OCI-LY1 (cell line): ENCODE results near the gene ZNF277.

Experiments
- H2AFZ ChIP-seq: fragments of 200-600 bp; sonication (generic), shearing (Covaris generic); 2 replicates; pipeline ENCODE4 v1.6.0; 2014; ENCODE audit warnings: antibody characterized with exemption, mild to moderate bottlenecking, low read length
- H3F3A ChIP-seq: fragments of 200-600 bp; sonication (generic), shearing (Covaris generic); 2 replicates; pipeline ENCODE4 v1.6.0; 2014; ENCODE audit warnings: mild to moderate bottlenecking, antibody characterized with exemption, low read length, moderate library complexity; ENCODE audit not compliant: insufficient read depth
- H3K27ac ChIP-seq: fragments of 200-600 bp; sonication (generic); 2 replicates; pipeline ENCODE4 v1.5.1; 2014; ENCODE audit warnings: low read length, mixed run types, mild to moderate bottlenecking, low read depth; ENCODE audit not compliant: poor library complexity, severe bottlenecking
- H3K27me3 ChIP-seq: fragments of 200-600 bp; sonication (generic); 2 replicates; pipeline ENCODE4 v1.6.0; 2014; ENCODE audit warnings: antibody characterized with exemption, mild to moderate bottlenecking, low read length, moderate library complexity; ENCODE audit not compliant: insufficient read depth
- H3K36me3 ChIP-seq: fragments of 200-600 bp; sonication (generic); 2 replicates; pipeline ENCODE4 v1.6.1; 2014; ENCODE audit warnings: mild to moderate bottlenecking, antibody characterized with exemption, low read length, moderate library complexity, mixed read lengths; ENCODE audit not compliant: insufficient read depth
- H3K4me1 ChIP-seq: fragments of 200-600 bp; sonication (generic); 2 replicates; pipeline ENCODE4 v1.5.1; 2014; ENCODE audit warnings: mild to moderate bottlenecking, low read length, moderate library complexity; ENCODE audit not compliant: insufficient read depth, severe bottlenecking
- H3K4me2 ChIP-seq: fragments of 200-600 bp; sonication (generic), shearing (Covaris generic); 2 replicates; pipeline ENCODE4 v1.6.1; 2014; ENCODE audit warnings: low read length
- H3K4me3 ChIP-seq: fragments of 200-600 bp; sonication (generic); 2 replicates; pipeline ENCODE4 v1.5.1; 2014; ENCODE audit warnings: low read length, low read depth, mild to moderate bottlenecking, mixed read lengths; ENCODE audit not compliant: poor library complexity, severe bottlenecking
- H3K79me2 ChIP-seq: fragments of 200-600 bp; shearing (Covaris generic); 2 replicates; pipeline ENCODE4 v1.6.1; 2016; ENCODE audit warnings: mixed run types, low read length, mixed read lengths; ENCODE audit not compliant: insufficient read depth
- H3K9ac ChIP-seq: fragments of 200-600 bp; sonication (generic), shearing (Covaris generic); 2 replicates; pipeline ENCODE4 v1.6.1; 2014; ENCODE audit warnings: mild to moderate bottlenecking, low read length, mixed read lengths
- H3K9me2 ChIP-seq: fragments of 200-600 bp; sonication (generic), shearing (Covaris generic); 2 replicates; pipeline ENCODE4 v1.6.1; 2014; ENCODE audit warnings: low read depth, mild to moderate bottlenecking, low read length, mixed read lengths
- H3K9me3 ChIP-seq: fragments of 200-600 bp; shearing (Covaris generic); 2 replicates; pipeline ENCODE4 v1.6.1; 2014; ENCODE audit warnings: low read length, mixed read lengths
- H4K20me1 ChIP-seq: fragments of 200-600 bp; sonication (generic), shearing (Covaris generic); 2 replicates; pipeline ENCODE4 v1.6.0; 2016; ENCODE audit warnings: mild to moderate bottlenecking, low read length; ENCODE audit not compliant: insufficient read depth
- EZH2 ChIP-seq: fragments of 200-600 bp; sonication (generic), shearing (Covaris generic); IDR thresholded peaks from 2 replicates; pipeline ENCODE4 v1.8.0; 2017; ENCODE audit warnings: borderline replicate concordance, mixed run types, mild to moderate bottlenecking, antibody characterized with exemption, low read length, moderate library complexity, mixed read lengths
- TF ChIP-seq, protein P1 (sequence below): fragments of 200-600 bp; sonication (generic), shearing (Covaris generic); IDR thresholded peaks from 2 replicates; pipeline ENCODE4 v1.5.1; 2017; ENCODE audit warnings: mild to moderate bottlenecking, antibody characterized with exemption, low read length, moderate library complexity, mixed read lengths

Gene ZNF277

DNA sequence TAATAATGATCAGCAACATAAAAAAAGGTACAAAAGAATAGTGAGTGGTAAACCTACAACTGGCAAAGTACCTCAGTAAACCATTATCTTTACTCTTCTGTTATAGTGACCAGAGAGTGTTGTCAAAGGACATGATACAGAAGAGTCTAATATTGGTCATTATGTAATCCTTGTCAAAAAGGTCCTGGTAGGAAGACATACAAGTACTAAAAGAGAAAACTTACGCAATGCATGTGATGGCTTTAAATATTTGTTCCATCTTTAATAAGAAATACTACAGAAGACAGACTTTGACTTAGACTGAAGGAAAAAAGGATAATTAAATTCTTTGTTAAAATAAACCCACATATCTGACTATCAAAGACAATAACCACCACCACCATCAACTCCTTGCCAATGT, 6.8 kb upstream of the ZNF277 start:
- H3K36me3 ChIP-seq, result no peaks in the 10 kb centered on the region
- no peak overlapping the region for H2AFZ ChIP-seq
- H3K9me2 ChIP-seq, result no peaks in the 10 kb centered on the region
- no peak overlapping the region for H3K9ac ChIP-seq
- no peak overlapping the region for H3K27ac ChIP-seq
- H3K4me1 ChIP-seq, result peaks cover 7% of the 10 kb centered on the region
- no peaks in the 10 kb centered on the region for H4K20me1 ChIP-seq
- no peaks in the 10 kb centered on the region for H3K79me2 ChIP-seq
- H3K4me2 ChIP-seq, result no peak overlapping the region
- no peaks in the 10 kb centered on the region for H3F3A ChIP-seq
- H3K4me3 ChIP-seq, result no peak overlapping the region
- H3K27me3 ChIP-seq, result no peaks in the 10 kb centered on the region
- no peaks in the 10 kb centered on the region for H3K9me3 ChIP-seq
- no peak for TF ChIP-seq EZH2
- TF ChIP-seq, protein P1, sequence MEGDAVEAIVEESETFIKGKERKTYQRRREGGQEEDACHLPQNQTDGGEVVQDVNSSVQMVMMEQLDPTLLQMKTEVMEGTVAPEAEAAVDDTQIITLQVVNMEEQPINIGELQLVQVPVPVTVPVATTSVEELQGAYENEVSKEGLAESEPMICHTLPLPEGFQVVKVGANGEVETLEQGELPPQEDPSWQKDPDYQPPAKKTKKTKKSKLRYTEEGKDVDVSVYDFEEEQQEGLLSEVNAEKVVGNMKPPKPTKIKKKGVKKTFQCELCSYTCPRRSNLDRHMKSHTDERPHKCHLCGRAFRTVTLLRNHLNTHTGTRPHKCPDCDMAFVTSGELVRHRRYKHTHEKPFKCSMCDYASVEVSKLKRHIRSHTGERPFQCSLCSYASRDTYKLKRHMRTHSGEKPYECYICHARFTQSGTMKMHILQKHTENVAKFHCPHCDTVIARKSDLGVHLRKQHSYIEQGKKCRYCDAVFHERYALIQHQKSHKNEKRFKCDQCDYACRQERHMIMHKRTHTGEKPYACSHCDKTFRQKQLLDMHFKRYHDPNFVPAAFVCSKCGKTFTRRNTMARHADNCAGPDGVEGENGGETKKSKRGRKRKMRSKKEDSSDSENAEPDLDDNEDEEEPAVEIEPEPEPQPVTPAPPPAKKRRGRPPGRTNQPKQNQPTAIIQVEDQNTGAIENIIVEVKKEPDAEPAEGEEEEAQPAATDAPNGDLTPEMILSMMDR, result no peak

DNA sequence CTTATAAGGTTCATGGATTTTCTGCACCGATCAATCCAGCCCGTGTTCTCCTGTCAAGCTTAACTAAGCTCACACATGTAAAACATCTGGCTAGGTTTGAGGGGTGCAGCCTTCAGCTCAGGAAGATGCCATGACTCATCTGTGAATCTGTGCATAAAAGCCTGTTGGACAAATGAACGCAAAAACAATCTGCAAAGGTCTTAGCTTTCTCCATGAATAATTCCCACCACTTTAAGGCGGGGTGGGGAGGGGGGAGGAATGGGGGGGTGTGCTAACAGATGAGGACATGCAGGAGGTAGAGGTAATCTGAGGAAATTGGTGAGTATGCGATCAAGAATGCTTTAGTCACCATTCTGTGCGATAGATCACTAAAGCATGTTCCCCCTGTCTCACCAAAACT, 5.1 kb upstream of the ZNF277 start:
- Histone ChIP-seq H3K27me3 (no peaks in the 10 kb centered on the region), H2AFZ (no peak overlapping the region), H3K4me1 (peaks cover 17% of the 10 kb centered on the region), H3K79me2 (no peaks in the 10 kb centered on the region), H3K9me2 (no peaks in the 10 kb centered on the region), H3K9ac (no peak overlapping the region), H3K27ac (no peak overlapping the region), H3K4me3 (no peak overlapping the region), H3K4me2 (no peak overlapping the region), H4K20me1 (no peaks in the 10 kb centered on the region), H3F3A (no peaks in the 10 kb centered on the region), H3K9me3 (no peaks in the 10 kb centered on the region), H3K36me3 (no peaks in the 10 kb centered on the region)
- TF ChIP-seq, protein P1, result no peak
- no peak for TF ChIP-seq EZH2

DNA sequence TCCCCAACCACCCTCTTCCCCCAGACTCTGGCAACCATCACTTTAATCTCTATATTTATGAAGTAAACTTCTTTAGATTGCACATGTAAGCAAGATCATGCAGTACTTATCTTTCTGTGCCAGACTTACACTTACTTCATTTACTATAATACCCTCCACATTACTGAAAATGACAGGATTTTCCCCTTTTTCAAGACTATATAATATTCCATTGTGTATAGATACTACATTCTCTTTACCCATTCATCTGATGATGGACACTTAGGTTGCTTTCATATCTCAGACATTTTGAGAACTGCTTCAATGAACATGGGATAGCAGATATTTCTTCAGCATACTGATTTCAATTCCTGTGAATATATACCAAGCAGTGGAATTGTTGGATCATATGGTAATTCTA, 4.7 kb upstream of the ZNF277 start:
- no peak for TF ChIP-seq EZH2
- TF ChIP-seq, protein P1, result no peak
- H3K9ac ChIP-seq, result no peak overlapping the region
- no peaks in the 10 kb centered on the region for H3K9me2 ChIP-seq
- no peaks in the 10 kb centered on the region for H4K20me1 ChIP-seq
- no peak overlapping the region for H2AFZ ChIP-seq
- H3K79me2 ChIP-seq, result no peaks in the 10 kb centered on the region
- H3K4me3 ChIP-seq, result no peak overlapping the region
- no peak overlapping the region for H3K27ac ChIP-seq
- no peaks in the 10 kb centered on the region for H3K9me3 ChIP-seq
- no peaks in the 10 kb centered on the region for H3F3A ChIP-seq
- H3K27me3 ChIP-seq, result no peaks in the 10 kb centered on the region
- H3K4me2 ChIP-seq, result no peak overlapping the region
- no peaks in the 10 kb centered on the region for H3K36me3 ChIP-seq
- peaks cover 17% of the 10 kb centered on the region for H3K4me1 ChIP-seq
